Activated CD4-positive, alpha-beta T cell treated with anti-CD3 and anti-CD28 coated beads for 24 hours (primary cell): ENCODE data around the gene HOXD8.

Experiments used
- DNase-seq, 2 donors: peaks; one replicate each; pipeline ENCODE4 v3.0.0-alpha.2; 2020; ENCODE audit warnings: low read depth in 2 of 2

HOXD8 gene

DNA sequence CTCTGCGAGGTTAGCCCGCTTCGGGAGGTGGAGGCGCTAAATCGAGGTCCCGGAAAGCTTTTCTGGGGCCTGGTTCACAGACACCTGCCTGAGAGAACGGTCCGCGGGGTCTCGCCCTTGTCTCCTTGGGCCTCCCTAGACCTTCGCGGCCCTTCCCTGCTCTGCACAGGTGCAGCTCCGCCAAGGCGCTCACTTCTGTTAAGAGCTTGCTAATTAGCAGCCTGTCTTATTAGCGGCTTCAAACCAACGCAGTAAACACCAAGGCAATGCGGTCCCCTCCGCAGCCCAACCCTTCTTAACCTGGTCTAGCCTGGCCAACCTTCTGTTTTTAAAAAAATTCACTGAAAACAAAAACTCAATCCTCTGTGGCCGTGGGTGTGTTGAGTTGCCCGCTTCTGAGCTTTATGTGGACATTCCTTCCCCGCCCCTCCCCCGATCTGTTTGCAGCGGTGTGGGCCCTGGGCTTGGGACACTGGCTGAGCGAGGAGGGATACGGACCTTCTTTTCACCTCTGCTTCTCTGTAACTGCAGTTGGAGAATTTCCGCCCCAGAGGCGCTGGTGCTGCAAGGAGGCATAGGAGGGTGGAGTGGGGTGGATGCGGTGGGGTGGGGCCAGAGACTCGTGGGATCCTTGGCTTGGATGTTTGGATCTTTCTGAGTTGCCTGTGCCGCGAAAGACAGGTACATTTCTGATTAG, 18.4 kb downstream of the HOXD8 start:
- no peak for DNase-seq

DNA sequence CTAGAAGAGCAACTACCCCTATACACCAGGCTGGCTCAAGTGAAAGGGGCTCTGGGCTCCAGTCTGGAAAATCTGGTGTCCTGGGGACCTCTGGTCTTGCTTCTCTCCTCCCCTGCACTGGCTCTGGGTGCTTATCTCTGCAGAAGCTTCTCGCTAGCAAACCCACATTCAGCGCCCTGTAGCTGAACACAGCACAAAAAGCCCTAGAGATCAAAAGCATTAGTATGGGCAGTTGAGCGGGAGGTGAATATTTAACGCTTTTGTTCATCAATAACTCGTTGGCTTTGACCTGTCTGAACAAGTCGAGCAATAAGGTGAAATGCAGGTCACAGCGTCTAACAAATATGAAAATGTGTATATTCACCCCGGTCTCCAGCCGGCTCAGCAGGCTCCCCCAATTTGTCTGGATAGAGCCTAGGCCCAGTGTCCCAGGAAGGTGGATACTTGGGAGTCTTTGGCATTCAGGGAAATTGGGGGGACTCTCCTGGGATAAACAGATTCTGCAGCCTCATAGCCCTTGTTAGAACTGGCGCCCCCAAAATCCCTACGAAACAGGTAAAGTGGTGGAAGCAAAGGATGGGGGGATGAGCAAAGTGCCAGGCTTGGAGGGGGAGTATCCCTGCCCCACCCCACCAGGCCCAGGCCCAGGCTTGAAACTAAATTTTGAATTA, 19.4 kb downstream of the HOXD8 start:
- DNase-seq = no peak

DNA sequence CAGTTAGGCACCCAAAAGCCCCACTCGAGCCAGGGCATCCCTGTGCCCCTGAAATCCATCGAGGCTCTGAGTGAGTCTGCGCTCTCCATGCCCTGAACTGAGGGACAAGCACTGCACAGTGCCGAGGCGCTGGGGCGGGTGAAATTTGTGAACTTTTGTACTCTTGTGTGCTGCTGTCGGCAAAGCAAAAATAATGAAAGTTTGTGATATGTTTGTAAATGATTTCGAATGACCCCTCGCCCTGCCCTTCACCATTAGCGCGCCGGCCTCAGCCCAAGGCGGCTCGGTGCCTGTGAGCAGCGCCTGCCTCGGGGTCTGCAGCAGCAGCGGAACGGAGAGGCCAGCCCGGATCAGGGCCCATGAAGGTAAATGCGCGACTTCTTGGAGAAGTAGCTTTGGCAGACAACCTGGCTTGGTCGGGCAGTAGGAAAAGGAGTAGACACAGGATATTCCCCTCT, 20.0 kb downstream of the HOXD8 start:
- no peak for DNase-seq

DNA sequence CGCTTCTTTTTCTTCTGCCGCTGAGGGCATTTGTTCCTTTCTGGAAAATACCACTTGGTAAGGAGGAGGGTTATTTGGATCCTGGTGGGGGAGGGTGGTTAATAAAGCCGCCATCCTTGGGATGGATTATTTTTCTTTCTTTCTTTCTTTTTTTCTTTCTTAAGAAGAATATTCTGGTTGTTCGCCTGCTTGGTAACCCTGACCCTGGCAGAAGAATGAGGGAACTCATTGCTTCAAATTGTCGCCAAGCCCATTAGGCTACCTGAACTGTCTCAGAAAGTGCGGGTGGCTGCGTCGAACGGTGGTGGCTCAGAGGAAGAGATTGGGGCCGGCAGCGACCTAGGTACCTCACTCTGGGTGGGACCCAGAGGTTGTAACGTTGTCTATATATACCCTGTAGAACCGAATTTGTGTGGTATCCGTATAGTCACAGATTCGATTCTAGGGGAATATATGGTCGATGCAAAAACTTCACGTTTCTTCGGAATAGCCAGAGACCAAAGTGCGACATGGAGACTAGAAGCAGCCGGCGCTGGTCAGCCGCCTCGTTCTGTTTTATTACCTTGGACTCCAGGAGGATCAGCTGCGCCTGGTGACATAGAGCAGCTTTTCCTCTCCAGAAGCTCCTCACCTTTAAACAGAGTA, 20.6 kb downstream of the HOXD8 start:
- no peak for DNase-seq

DNA sequence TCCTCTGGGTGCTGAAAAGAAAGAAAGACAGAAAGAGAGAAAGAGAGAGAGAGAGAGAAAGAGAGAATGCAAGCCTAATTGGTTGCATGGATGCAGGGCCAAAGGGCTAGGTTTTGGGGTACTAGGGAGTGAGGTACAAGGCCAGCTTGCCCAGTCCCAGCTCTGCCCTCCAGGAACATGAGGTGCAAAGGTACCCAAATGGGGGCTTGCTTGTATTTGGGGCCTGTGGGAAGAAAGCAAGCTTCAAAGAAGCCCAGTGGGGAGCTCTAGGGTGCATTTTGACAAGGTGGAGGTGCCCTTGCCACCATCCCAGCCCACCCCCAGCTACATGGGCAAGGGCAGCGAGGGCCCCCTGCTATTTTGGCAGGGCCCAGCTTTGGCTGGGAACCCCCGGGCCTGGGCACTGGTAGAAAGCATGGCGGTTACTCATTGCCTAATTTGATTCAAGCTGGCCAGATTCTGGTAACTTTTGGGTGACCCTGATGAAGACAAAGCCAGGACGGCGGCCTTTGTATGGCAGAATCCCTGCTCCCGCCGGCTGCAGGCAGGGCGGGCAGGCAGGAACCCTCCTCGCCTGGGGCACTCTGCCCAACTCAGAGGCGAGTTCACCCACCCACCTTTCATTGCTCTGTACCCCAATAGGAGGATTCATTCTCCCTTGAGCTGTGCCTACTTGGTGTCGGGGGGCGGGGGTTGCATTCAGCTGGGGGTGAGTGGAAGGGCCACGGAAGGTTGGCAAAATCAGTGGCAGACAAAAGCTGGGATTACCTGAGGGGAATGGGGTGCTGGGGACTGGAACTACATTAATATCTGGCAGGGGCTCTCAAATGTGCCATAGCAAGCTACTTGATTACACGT, 21.3 kb downstream of the HOXD8 start:
- no peak for DNase-seq

DNA sequence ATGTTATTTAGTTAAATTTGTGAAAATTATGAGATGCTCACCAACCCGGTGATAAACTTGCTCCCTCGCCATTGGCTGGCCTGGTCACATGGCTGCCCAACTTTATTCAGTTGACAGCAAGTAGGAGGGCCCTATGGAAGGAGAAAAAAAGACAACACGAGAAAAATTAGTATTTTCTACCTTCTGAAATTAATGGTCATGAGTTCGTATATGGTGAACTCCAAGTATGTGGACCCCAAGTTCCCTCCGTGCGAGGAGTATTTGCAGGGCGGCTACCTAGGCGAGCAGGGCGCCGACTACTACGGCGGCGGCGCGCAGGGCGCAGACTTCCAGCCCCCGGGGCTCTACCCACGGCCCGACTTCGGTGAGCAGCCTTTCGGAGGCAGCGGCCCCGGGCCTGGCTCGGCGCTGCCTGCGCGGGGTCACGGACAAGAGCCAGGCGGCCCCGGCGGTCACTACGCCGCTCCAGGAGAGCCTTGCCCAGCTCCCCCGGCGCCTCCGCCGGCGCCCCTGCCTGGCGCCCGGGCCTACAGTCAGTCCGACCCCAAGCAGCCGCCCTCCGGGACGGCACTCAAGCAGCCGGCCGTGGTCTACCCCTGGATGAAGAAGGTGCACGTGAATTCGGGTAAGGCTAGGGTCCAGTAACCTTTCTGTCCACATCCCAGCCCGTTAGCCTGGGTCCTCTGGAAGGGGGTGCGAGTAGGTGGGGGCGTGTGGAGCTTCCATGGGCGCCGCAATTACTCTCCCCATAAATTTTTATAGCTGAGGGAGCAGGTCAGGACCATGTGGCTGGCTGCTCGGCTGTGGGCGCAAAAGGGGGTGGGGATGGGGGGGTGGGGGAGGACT, 22.2 kb downstream of the HOXD8 start, which contains the start of gene HOXD4:
Gene HOXD4, plus strand, starts transcription at position 109 of the 846 bp plus-strand sequence. Its CDS starts 84 bp downstream, at position 193.
- DNase-seq = no peak

DNA sequence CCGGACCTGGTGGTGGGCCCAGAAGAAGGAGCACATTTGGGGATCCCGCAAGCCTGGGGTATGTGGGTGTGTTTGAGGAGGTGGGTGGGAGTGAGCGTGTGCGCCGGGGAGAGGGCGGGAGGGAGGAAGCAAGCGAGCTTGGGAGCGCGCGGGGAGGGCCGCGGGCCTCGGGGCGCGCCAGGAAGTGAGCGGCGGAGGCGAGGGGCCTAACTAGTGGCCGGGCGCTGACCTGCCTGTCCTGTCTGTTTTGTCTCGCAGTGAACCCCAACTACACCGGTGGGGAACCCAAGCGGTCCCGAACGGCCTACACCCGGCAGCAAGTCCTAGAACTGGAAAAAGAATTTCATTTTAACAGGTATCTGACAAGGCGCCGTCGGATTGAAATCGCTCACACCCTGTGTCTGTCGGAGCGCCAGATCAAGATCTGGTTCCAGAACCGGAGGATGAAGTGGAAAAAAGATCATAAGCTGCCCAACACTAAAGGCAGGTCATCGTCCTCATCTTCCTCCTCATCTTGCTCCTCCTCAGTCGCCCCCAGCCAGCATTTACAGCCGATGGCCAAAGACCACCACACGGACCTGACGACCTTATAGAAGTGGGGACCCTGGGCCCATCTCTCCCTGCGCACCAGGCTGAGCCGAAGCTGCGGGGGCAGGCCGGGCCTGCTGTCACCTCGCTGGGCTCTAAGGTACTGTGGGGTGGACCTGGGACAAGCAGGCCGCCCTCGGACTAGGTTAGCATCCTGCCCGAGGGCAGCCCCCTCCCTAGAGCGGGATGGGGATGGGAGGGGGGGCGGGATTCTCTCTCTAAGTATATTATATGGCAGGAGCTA, 23.1 kb downstream of the HOXD8 start:
- no peak for DNase-seq

DNA sequence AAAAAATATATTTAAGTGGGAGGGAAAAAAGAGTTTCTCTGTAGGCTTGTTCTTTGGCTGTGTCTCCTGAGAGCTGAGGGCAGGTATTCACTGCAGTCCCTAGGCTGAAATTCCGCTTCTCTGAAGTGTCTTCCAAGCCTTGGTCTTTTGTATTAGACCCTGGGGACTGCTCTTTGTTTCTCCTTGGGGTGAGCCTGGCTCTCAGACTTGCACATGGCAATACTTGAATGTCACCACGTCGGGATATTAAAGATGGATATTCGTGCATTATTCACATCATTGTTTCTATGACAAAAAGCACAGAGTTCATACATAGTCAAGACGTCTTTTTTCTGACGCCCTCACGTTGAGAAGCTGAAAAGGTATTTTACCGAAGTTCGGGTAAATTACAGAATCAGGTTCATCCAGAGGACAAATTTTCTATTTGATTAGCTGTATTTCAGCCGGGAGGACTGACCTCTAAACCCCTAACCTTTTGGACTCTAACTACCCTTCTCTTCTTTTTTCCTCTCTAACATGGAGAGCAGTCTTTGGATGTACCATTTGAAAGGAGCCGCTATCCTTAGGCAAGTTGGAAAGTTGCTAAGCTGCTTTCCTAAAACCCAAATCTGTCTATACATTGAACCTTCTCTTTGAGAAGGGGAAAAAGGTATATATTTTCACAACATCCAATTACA, 25.2 kb downstream of the HOXD8 start:
- no peak for DNase-seq

DNA sequence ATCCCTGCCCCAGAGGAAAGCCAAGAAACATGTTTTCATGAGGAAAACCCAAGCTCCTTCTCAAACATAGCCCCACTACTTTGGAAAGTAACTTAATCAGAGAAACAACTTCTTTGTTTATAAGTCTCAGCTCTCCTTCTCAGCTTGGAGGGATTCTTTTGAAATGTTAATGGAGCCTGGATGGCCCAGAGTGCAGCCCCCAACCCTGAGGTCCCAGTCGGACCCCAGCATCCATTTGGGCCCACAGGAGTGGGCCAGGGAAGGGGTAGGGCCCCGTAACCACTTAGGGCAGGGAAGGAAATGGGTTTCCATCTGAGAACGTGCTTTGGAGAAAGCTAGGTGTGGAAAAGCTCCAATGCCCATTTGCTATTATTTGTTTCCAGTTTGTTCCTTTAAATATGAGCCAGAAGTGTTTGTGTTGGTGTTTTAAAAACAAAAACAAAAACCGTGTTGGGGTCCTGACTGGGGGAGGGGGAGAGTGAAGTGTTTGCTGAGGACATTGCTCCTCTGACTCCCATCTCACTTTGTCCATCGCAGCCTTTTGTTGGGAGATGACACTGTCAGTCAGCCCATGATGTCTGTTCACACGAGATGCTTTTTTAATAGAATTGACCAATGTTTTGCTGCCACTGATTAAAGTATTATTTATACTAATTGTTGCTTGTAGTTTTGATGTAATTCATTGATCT, 26.0 kb downstream of the HOXD8 start:
- DNase-seq = no peak

DNA sequence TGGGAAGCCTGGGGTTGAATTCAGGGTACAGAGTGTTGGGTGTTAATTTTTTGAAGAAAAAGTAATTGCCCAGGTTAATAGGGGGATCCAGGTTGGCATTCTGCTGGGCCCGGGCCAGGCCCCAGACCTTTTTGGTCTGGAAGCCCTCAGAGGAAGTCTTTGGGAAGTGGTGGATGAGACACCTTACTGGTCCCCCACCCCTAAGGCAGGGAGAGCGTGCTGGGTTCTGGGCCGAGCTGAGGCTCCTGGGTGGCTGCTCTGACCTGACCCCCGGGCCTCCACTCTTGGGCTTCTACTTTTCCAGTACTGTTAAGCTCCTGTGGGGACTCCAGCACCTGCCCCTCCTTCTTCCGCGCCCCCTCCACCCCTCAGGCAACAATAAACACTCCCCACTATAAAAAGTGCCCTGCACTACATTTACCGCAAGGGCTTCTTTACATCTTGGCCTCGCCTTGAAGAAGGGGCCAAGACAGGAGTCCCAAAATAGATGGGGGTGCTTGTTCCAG, 26.8 kb downstream of the HOXD8 start:
- DNase-seq = no peak

DNA sequence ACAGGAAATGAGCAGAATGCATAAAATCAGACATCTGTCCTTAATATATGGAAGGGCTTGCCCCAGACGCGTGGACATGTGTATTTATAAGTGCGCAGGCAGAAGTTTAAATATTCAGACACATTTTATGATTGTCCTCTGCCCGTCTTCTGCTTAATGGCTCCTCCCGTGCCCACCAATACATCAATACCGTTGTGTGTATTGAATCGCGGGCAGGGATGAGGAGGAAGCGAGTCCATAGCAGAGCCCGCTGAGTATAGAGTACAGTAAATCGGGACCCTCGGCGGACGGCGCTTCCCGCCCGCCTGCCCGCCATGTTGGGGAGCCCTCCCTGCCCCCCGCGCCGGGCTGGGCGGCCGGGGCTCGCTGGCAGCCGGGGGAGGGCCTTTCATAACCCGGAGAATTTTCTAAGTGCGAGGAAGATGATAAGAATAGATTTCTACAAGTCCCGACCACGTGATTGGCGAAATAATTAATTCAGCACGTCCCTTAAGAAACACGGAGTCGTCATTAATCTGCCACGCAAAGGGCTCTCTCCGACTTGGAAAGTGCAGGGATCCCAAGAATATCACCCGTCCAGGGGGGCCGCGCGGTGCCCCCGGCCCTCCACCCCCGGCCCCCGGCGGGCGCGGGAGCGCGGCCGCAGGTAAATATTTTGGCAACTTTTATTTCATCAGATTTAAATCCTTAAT, 27.4 kb downstream of the HOXD8 start, which contains the start of gene HOXD3:
Gene HOXD3, plus strand, starts transcription at position 501 of the 692 bp plus-strand sequence. CDS start 11,808 bp downstream, outside the sequence.
- no peak for DNase-seq

DNA sequence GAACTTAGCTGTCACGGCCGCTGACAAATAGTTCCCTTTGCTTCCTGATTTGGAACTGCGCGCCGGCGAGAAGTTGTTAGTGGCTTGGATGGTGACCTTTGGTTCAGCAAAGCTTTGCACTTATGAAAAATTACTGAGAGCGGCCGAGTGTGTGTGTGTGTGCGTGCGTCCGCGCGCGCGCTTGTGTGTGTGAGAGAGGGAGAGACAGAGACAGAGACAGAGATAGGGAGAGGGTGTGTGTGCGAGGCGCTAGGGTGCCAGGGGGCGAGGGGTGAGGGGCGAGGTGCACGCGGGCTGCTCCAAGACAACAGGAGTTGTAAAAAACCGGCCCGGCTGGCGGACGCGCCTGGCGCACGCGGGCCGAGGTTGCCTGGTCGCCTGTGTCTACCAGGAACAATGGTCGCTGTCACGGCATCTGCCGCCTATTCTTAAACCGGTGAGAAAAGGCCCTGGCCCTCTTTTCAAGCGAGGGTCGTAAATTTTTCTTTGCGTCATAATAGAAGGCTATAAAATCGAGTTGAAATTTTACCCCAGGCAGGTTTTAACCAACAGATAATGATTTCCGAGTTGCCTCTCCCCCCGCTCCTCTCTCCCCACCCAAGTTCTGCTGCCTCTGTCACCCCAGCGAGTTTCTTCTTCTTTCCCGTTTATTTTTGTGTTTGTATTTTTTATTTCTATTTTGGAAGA, 28.1 kb downstream of the HOXD8 start:
- no peak for DNase-seq

DNA sequence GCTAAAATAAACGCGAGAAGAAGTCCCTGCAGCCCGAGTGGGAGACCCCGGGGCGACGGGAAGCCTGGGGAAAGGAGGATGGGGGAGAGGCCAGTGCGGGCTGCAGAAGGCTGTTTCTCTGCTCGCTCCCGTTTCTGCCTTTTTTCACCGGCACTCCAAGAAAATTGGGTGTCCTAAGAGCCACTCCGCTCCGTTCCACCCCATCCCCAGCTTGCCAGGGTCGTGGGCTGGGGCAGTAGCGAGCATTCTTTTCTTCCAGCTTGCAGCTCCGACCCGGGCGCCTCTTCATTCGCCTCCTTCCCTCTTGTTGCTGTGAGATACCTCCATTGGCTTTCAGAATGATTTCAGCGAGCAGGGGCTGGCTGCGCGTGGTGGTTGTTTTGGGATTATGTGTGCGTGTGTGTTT, 28.7 kb downstream of the HOXD8 start:
- DNase-seq = no peak

DNA sequence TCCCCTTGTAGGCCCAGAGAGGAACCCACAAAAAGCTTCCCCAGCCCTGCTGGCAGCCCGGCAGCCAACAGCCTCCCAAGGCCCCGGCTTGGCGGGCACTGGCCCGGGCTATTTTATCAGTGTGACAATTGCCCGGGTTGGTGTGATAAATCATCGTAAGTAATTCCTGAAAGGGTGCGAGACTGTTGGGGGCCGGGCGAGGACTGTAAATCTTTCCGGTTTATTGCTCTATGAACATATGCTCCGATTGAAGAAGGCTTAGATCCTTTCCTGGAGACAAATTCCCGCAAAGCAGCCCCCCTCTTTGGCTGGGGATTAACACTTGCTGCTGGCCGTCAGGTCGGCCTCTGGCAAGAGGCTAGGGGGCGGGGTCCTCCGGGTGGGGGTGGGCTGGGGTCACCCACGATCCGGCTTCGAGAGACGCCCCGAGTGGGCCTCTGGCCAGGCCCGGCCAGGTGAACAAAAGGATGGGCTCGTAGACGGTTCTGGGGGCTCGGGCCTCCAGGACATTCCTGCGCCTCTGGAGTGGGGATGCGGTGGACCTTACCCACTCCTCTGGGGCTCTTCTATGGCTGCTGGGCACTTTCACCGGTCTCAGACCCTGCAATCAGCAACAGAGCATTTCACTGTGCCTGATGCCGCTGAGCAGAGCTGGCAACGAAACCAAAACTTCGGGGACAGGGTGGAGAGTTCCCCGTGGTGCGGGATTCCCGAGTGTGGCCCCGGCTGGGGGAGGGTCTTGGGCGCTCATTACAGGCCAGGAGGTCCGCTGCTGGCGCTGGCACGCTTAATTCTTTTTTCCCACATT, 29.6 kb downstream of the HOXD8 start:
- DNase-seq = no peak

DNA sequence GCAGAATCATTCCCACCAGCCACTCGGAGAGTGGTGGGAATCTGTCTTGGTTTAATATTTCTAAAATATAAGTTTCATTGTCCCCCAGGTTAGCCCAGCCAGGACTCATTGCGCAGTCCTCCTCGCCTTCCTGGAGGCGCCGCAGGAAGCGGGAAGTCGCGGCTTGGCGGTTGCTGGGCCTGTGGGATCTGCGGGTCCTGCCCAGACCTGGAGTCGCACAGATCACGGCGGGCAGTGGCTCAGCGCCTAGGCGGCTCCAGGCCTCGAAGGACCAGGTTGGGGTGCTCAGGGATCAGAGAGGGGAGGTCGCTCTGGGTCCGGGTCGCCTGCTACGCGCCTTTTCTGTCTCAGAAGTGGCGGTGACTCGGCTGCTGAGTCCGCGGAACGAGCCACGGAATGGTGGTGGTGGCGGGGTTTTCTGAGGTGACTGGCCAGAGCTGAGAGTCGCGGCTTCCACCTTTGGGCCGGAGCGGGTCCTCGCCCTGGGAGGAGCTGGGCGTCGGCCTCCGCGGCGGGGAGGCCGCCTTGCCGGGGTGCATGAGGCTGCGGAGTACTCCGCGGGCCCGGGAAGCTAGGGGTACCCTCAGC, 30.3 kb downstream of the HOXD8 start:
- no peak for DNase-seq
